ENCODE measurements around the gene FAM98B.

The FAM98B gene

GRCh38 chr15:38461066-38461833 is 7.3 kb downstream of the FAM98B start:
- DNase-seq, result no peak

- no peak for DNase-seq
These were observed 10.0 kb downstream of the FAM98B start for GRCh38 chr15:38463893-38464292.

GRCh38 chr15:38464675-38465074 is 10.7 kb downstream of the FAM98B start:
- no peak for DNase-seq

- DNase-seq, result no peak
These were observed 16.9 kb downstream of the FAM98B start for GRCh38 chr15:38470816-38471215.

GRCh38 chr15:38471974-38472373 is 18.0 kb downstream of the FAM98B start:
- DNase-seq, result no peak

- no peak for DNase-seq
These were observed 20.3 kb downstream of the FAM98B start for GRCh38 chr15:38474155-38474757.

- DNase-seq, result no peak
These were observed 21.4 kb downstream of the FAM98B start for GRCh38 chr15:38475361-38475760.

GRCh38 chr15:38476120-38476519 is 22.2 kb downstream of the FAM98B start:
- DNase-seq, result no peak

GRCh38 chr15:38477637-38478036 is 23.7 kb downstream of the FAM98B start:
- DNase-seq, result no peak

GRCh38 chr15:38479266-38479665 is 25.3 kb downstream of the FAM98B start:
- no peak for DNase-seq

- no peak for DNase-seq
These were observed 25.8 kb downstream of the FAM98B start for GRCh38 chr15:38479756-38480155.

- no peak for DNase-seq
These were observed 27.2 kb downstream of the FAM98B start for GRCh38 chr15:38481113-38481512.

- no peak for DNase-seq
These were observed 27.8 kb downstream of the FAM98B start for GRCh38 chr15:38481761-38482160.

- no peak for DNase-seq
These were observed 28.6 kb downstream of the FAM98B start for GRCh38 chr15:38482572-38482971.

- DNase-seq, result no peak
These were observed 33.0 kb downstream of the FAM98B start for GRCh38 chr15:38486936-38487335.

- no peak for DNase-seq
These were observed 33.5 kb downstream of the FAM98B start for GRCh38 chr15:38487378-38487777.

GRCh38 chr15:38490242-38490922 is 36.5 kb downstream of the FAM98B start:
- no peak for DNase-seq

- DNase-seq, result no peak
These were observed 42.2 kb downstream of the FAM98B start for GRCh38 chr15:38496151-38496550.

GRCh38 chr15:38499651-38500050 is 45.7 kb downstream of the FAM98B start:
- DNase-seq, result no peak

- no peak for DNase-seq
These were observed 49.6 kb downstream of the FAM98B start for GRCh38 chr15:38503496-38503895.

GRCh38 chr15:38504680-38505467 is 50.9 kb downstream of the FAM98B start:
- no peak for DNase-seq

GRCh38 chr15:38506997-38507396 is 53.1 kb downstream of the FAM98B start:
- DNase-seq, result no peak

- DNase-seq, result no peak
These were observed 53.6 kb downstream of the FAM98B start for GRCh38 chr15:38507570-38507969.

Data from stimulated activated CD4-positive, alpha-beta T cell treated with anti-CD3 and anti-CD28 coated beads, Interleukin-12 subunit alpha, Interleukin-12 subunit beta, amount 100 ng/mL, for 4 hours (primary cell).